HFFc6 (cell line): ENCODE results near the gene MAB21L3. TPM values are rescaled to one million over a fixed set of nuclear protein-coding genes. Genes with fewer than 3 reads are reported as not detected.
A peak's percentile ranks its signal among the peaks of the same experiment; 100 is the strongest.

Experiments used
- DNase-seq: peaks from one replicate; pipeline ENCODE4 v3.0.0-alpha.2; 2018
- H3K27ac Mint-ChIP-seq: 2 replicates; pipeline ENCODE4 v1.8.0; 2020; ENCODE audit warnings: mild to moderate bottlenecking, mixed read lengths
- H3K27me3 Mint-ChIP-seq: 2 replicates; pipeline ENCODE4 v1.8.0; 2021; ENCODE audit warnings: mild to moderate bottlenecking, moderate library complexity, mixed read lengths; ENCODE audit not compliant: insufficient read depth
- H3K36me3 Mint-ChIP-seq: 2 replicates; pipeline ENCODE4 v1.8.0; 2021; ENCODE audit warnings: low read depth, mixed read lengths
- H3K4me1 Mint-ChIP-seq: 2 replicates; pipeline ENCODE4 v1.8.0; 2020; ENCODE audit warnings: low read depth, mixed read lengths
- H3K4me3 Mint-ChIP-seq: 2 replicates; pipeline ENCODE4 v1.8.0; 2020; ENCODE audit warnings: mild to moderate bottlenecking, moderate library complexity, mixed read lengths
- H3K9me3 Mint-ChIP-seq: 2 replicates; pipeline ENCODE4 v1.8.0; 2020; ENCODE audit warnings: mild to moderate bottlenecking, mixed read lengths
- total RNA-seq, 6 experiments: library from RNA; stranded (reverse); fragmentation: NEBNext Ultra II Directional; extraction: Animal tissue kit (Norgen Biotek cat#: 25700); gene quantifications; 2 replicates in 1 of 6; 3 replicates in 5 of 6; pipeline ENCODE4 v1.2.3, GENCODE V29; 2021
- TF ChIP-seq, protein P1 (sequence below): fragments of 200-600 bp; sonication (generic); IDR thresholded peaks from 2 replicates; pipeline ENCODE4 v1.5.0; 2021; ENCODE audit warnings: antibody characterized with exemption, mild to moderate bottlenecking

The MAB21L3 gene
- total RNA-seq, 6 experiments from 2014 or later, result 0.07 to 0.08 (median 0.07) TPM; not detected in 3

DNA sequence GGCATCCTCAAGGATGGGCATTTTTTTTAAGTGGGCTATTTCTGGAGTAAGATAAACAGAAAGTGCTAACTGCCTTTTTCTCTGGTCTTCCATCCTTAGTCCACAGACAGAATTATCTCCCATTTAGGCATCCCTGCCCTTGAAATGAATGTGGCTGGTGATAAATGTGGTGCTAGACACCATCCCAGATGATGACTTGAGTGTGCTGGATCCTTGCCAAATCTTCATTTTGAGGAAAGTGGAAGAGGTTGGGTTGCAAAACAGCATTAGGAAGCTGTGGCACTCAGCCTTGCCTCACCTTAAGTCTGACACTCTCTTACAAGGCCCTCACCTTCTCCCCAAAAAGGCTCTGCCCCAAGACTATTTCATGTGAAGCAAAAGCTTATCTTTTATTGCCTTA is 19.2 kb downstream of the MAB21L3 start:
- H3K4me1 Mint-ChIP-seq, result no peaks in the 10 kb centered on the region
- TF ChIP-seq, protein P1, sequence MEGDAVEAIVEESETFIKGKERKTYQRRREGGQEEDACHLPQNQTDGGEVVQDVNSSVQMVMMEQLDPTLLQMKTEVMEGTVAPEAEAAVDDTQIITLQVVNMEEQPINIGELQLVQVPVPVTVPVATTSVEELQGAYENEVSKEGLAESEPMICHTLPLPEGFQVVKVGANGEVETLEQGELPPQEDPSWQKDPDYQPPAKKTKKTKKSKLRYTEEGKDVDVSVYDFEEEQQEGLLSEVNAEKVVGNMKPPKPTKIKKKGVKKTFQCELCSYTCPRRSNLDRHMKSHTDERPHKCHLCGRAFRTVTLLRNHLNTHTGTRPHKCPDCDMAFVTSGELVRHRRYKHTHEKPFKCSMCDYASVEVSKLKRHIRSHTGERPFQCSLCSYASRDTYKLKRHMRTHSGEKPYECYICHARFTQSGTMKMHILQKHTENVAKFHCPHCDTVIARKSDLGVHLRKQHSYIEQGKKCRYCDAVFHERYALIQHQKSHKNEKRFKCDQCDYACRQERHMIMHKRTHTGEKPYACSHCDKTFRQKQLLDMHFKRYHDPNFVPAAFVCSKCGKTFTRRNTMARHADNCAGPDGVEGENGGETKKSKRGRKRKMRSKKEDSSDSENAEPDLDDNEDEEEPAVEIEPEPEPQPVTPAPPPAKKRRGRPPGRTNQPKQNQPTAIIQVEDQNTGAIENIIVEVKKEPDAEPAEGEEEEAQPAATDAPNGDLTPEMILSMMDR, result no peak
- DNase-seq, result no peak
- no peaks in the 10 kb centered on the region for H3K36me3 Mint-ChIP-seq
- no peak overlapping the region for H3K4me3 Mint-ChIP-seq
- H3K27ac Mint-ChIP-seq, result no peak overlapping the region
- no peaks in the 10 kb centered on the region for H3K9me3 Mint-ChIP-seq
- peaks cover 16% of the 10 kb centered on the region for H3K27me3 Mint-ChIP-seq

DNA sequence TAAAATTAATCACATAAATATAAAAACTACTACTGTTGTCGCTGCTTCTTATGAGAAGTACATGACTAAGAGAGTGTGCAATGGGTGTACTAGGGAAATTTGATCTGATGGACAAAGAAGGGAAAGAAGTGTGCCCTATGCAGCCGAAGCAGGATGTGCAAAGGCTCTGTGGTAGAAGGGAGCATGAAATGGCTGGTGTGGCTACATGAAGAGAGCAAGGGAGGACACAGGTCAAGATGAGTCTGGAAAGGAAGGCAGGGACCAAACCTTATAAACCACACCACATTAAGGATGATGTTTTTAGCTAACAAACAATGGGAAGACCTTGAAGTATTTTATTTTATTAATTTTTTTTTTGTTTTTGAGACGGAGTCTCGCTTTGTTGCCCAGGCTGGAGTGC is 20.0 kb downstream of the MAB21L3 start:
- H3K27me3 Mint-ChIP-seq, result peaks cover 16% of the 10 kb centered on the region
- H3K4me3 Mint-ChIP-seq, result no peak overlapping the region
- DNase-seq, result no peak
- H3K36me3 Mint-ChIP-seq, result no peaks in the 10 kb centered on the region
- H3K4me1 Mint-ChIP-seq, result no peaks in the 10 kb centered on the region
- no peaks in the 10 kb centered on the region for H3K9me3 Mint-ChIP-seq
- no peak overlapping the region for H3K27ac Mint-ChIP-seq
- TF ChIP-seq, protein P1, result no peak

DNA sequence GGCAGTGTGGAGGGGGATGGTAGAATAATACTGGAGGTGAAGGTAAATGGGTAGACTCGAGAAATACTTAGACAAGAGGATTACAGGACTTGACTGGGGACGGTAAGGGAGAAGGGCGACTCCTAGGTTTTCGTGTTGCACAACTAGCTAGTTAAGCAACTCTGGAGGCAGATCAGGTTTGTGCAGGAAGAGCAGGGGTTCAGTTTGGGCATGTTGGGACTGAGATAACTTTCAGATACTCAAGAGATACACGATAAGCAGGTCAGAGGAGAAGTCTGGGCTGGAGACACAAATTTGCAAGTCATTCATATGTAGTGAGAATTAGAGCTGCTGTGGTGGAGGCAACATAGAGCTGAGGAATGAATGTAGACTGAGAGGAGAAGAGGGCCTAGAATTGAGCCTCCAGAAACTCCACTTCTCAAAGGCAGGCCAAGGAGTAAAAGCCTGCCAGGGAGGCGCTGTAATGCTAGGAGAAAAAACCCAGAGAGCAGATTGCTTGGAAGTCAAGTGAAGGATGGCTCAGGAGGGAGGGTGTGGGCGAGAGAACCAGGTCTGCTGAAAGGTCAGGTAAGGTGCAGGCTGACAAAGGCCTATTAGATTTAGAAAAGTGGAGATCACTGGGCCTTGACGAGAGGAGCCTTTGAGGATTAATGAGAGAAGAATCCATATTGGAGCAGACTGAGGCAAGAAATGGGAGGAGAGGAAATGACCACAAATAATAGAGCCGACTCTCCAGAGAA is 20.8 kb downstream of the MAB21L3 start:
- DNase-seq, result no peak
- peaks cover 11% of the 10 kb centered on the region for H3K27me3 Mint-ChIP-seq
- TF ChIP-seq, protein P1, result no peak
- H3K36me3 Mint-ChIP-seq, result no peaks in the 10 kb centered on the region
- H3K4me3 Mint-ChIP-seq, result no peak overlapping the region
- H3K27ac Mint-ChIP-seq, result no peak overlapping the region
- no peaks in the 10 kb centered on the region for H3K9me3 Mint-ChIP-seq
- H3K4me1 Mint-ChIP-seq, result no peaks in the 10 kb centered on the region

DNA sequence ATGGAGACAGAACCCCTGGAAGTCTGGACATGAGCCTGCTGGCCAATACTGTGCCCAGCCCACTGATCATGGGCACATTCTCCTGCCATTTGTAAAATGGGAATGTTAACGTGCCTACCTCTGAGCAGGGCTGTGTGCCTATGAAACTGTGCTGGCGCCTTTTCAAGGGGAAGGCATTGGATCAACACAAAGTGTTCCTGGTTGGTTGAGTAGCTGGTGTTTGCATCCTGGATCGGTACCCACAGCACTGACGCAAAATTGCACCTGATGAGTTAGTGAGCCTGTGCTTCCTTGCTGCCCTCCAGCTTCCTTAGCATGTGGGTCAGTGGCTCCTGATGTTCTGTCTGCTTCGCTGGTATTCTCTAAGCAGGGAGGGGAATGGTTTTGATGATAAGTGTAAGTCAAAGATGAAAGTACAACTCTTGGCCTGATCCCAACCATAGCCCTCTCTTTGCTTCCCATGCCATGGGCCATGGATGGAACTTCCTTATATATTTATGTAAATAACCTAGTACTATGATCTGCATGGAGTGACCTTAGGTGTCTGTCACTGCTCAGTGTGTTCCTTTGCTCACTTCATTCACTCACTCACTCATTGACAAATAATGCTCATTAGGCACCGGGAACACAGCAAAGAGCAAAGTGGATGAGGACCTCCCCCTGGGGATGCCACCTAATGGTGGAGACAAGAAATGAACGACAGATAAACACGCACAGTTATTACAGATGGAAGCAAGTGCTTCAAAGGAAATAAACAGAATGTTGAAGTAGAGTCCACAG is 22.7 kb downstream of the MAB21L3 start:
- Mint-ChIP-seq H3K4me3 (no peak overlapping the region), H3K9me3 (no peaks in the 10 kb centered on the region), H3K27me3 (peaks cover 8% of the 10 kb centered on the region), H3K36me3 (no peaks in the 10 kb centered on the region), H3K4me1 (peaks cover 3% of the 10 kb centered on the region; the same call in 1 of the 2 replicates), H3K27ac (no peak overlapping the region)
- no peak for DNase-seq
- TF ChIP-seq, protein P1, result peak; percentile 66

DNA sequence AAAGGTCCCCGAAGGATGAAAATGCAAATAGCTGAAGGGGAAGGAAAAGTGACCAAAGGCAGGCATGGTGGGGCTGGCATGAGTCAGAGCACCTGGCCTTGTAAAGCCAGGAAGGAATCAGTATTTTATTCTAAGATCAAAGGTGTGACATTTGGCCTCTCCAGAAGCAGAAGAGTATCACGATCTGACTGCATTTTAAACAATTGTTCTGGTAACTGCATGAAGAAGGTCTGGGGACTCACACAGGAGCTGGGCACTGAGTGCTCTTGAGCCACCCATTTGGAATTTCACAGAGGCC is 23.2 kb downstream of the MAB21L3 start:
- peaks cover 12% of the 10 kb centered on the region for H3K27me3 Mint-ChIP-seq
- no peak for DNase-seq
- no peaks in the 10 kb centered on the region for H3K36me3 Mint-ChIP-seq
- H3K27ac Mint-ChIP-seq, result no peak overlapping the region
- H3K4me1 Mint-ChIP-seq, result peaks cover 8% of the 10 kb centered on the region; the same call in 1 of the 2 replicates
- H3K9me3 Mint-ChIP-seq, result no peaks in the 10 kb centered on the region
- no peak overlapping the region for H3K4me3 Mint-ChIP-seq
- TF ChIP-seq, protein P1, result no peak; the same call in none of the 2 replicates
